Caco-2 (cell line): Measurements from ENCODE around the gene FAM9B. TPM values are rescaled to one million over a fixed set of nuclear protein-coding genes. Genes with fewer than 3 reads are reported as not detected.

Experiments used
- BruUV-seq: library from RNA; stranded (reverse); fragments of 400-500 nt; replicated peaks from 2 replicates; lab custom pipeline; 2021; lab: Mats Ljungman, UMichigan
- CTCF ChIA-PET: fragments of 300-600 bp; sonication (Branson Sonifier 250); formaldehyde crosslinking; loops from one replicate; lab custom pipeline; 2022; ENCODE audit warnings: antibody characterized with exemption; lab: Charles Lee
- POLR2A ChIA-PET: fragments of 300-600 bp; sonication (Branson Sonifier 250); formaldehyde crosslinking; loops from one replicate; lab custom pipeline; 2022; ENCODE audit warnings: antibody characterized with exemption; lab: Charles Lee
- DNase-seq, 2 experiments: peaks; one replicate each; pipeline versions ENCODE4 v3.0.0 to v3.0.0-alpha.2; 2020 to 2022
- H3K27me3 ChIP-seq: replicated peaks from 2 replicates; pipeline ENCODE4 v1.6.0; 2011; ENCODE audit warnings: low read length; ENCODE audit not compliant: control insufficient read depth, insufficient read depth
- H3K36me3 ChIP-seq: 2 replicates; pipeline ENCODE4 v1.5.1; 2011; ENCODE audit warnings: low read length; ENCODE audit not compliant: control insufficient read depth, insufficient read depth
- H3K4me1 ChIP-seq: fragments of 250-450 bp; sonication (Bioruptor Pico); 2 replicates; pipeline ENCODE4 v1.5.1; 2020; ENCODE audit warnings: mild to moderate bottlenecking
- H3K4me3 ChIP-seq: 2 replicates; pipeline ENCODE4 v1.5.1; 2011; ENCODE audit warnings: low read depth, mild to moderate bottlenecking, control low read depth, low read length
- H3K9me3 ChIP-seq: fragments of 250-450 bp; sonication (Bioruptor Pico); 2 replicates; pipeline ENCODE4 v1.5.1; 2020; ENCODE audit warnings: mild to moderate bottlenecking, moderate library complexity
- H3K27ac Mint-ChIP-seq: one replicate; pipeline ENCODE4 v1.8.0; 2022; ENCODE audit warnings: mixed read lengths; ENCODE audit not compliant: unreplicated experiment
- H3K27me3 Mint-ChIP-seq: one replicate; pipeline ENCODE4 v1.8.0; 2022; ENCODE audit warnings: mixed read lengths; ENCODE audit not compliant: insufficient read depth, unreplicated experiment
- H3K36me3 Mint-ChIP-seq: one replicate; pipeline ENCODE4 v1.8.0; 2022; ENCODE audit warnings: mild to moderate bottlenecking, mixed read lengths; ENCODE audit not compliant: insufficient read depth, unreplicated experiment
- H3K4me1 Mint-ChIP-seq: one replicate; pipeline ENCODE4 v1.8.0; 2022; ENCODE audit warnings: low read depth, mixed read lengths; ENCODE audit not compliant: unreplicated experiment
- H3K4me3 Mint-ChIP-seq: one replicate; pipeline ENCODE4 v1.8.0; 2022; ENCODE audit warnings: mild to moderate bottlenecking, moderate library complexity, mixed read lengths; ENCODE audit not compliant: unreplicated experiment
- H3K9me3 Mint-ChIP-seq: one replicate; pipeline ENCODE4 v1.8.0; 2022; ENCODE audit warnings: mixed read lengths; ENCODE audit not compliant: unreplicated experiment
- intact Hi-C: fragments of 100-400 bp; cut with micrococcal nuclease; formaldehyde crosslinking; loops from one replicate; pipeline ENCODE4 v1.10.0; 2022; ENCODE audit not compliant: unreplicated experiment
- total RNA-seq: library from RNA; stranded (reverse); gene quantifications from 2 replicates; pipeline ENCODE4 v1.2.3, GENCODE V29; 2022
- TF ChIP-seq, protein P1 (sequence below), 2 experiments: fragments of 200-600 bp in 1 of 2; IDR thresholded peaks; 1 replicate in 1 of 2; 2 replicates in 1 of 2; pipeline versions ENCODE4 v1.5.1 to v1.8.0; 2011 to 2022; ENCODE audit warnings: antibody characterized with exemption in 1 of 2, control low read depth in 1 of 2, inconsistent platforms in 1 of 2, low read depth in 1 of 2, low read length in 1 of 2, mild to moderate bottlenecking in 1 of 2, moderate library complexity in 1 of 2; ENCODE audit not compliant: insufficient read depth in 1 of 2, severe bottlenecking in 1 of 2, unreplicated experiment in 1 of 2

FAM9B gene
- total RNA-seq, 1 experiment from 2014 or later = not detected

- TF ChIP-seq, protein P1, sequence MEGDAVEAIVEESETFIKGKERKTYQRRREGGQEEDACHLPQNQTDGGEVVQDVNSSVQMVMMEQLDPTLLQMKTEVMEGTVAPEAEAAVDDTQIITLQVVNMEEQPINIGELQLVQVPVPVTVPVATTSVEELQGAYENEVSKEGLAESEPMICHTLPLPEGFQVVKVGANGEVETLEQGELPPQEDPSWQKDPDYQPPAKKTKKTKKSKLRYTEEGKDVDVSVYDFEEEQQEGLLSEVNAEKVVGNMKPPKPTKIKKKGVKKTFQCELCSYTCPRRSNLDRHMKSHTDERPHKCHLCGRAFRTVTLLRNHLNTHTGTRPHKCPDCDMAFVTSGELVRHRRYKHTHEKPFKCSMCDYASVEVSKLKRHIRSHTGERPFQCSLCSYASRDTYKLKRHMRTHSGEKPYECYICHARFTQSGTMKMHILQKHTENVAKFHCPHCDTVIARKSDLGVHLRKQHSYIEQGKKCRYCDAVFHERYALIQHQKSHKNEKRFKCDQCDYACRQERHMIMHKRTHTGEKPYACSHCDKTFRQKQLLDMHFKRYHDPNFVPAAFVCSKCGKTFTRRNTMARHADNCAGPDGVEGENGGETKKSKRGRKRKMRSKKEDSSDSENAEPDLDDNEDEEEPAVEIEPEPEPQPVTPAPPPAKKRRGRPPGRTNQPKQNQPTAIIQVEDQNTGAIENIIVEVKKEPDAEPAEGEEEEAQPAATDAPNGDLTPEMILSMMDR (IDR thresholded peaks at IDR 0.05; ENCODE audit: insufficient read depth in 1 of 2, low read depth in 1 of 2, low read length in 1 of 2, severe bottlenecking in 1 of 2, unreplicated experiment in 1 of 2) = no peak
- Histone ChIP-seq H3K4me3 (no peak overlapping the region), H3K36me3 (no peaks in the 10 kb centered on the region), H3K27me3 (no peaks in the 10 kb centered on the region), H3K9me3 (no peaks in the 10 kb centered on the region), H3K4me1 (no peaks in the 10 kb centered on the region)
- peaks cover 6% of the 10 kb centered on the region for H3K27me3 Mint-ChIP-seq
- ChIA-PET CTCF (no interaction called here), POLR2A (no interaction called here)
- BruUV-seq = no TSS peak
- H3K9me3 Mint-ChIP-seq = no peaks in the 10 kb centered on the region
- intact Hi-C loops = no loop called here
- H3K27ac Mint-ChIP-seq = no peak overlapping the region
- no peak overlapping the region for H3K4me3 Mint-ChIP-seq
- H3K4me1 Mint-ChIP-seq = no peaks in the 10 kb centered on the region
- DNase-seq = no peak
- no peaks in the 10 kb centered on the region for H3K36me3 Mint-ChIP-seq
Observed at GRCh38 chrX:9072281-9072680, 38.4 kb upstream of the FAM9B start.

GRCh38 chrX:9071031-9071650, 37.2 kb upstream of the FAM9B start:
- no TSS peak for BruUV-seq
- intact Hi-C loops = no loop called here
- H3K36me3 Mint-ChIP-seq = no peaks in the 10 kb centered on the region

DNA sequence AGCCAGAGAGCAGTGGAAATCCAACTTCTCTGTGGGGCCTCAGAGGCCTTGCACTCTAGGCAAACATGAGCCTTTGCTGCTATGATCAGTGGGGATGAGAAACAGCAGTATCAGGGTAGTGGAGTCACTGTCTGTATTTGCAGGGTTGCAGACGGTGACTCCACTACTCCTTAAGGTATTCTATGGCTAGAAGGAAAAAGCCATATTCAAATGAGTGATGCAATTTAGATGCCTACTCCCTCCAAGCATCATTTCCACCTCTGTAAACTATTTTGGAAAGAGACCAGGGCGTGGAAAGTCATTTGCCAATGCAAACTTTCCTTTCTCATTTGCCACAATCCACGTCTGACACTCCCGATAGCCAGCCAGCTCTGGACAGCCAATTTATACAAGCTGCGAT, 35.6 kb upstream of the FAM9B start:
- BruUV-seq = no TSS peak
- TF ChIP-seq, protein P1 (IDR thresholded peaks at IDR 0.05; ENCODE audit: insufficient read depth in 1 of 2, low read depth in 1 of 2, low read length in 1 of 2, severe bottlenecking in 1 of 2, unreplicated experiment in 1 of 2) = no peak
- ChIA-PET POLR2A (no interaction called here), CTCF (no interaction called here)
- no peaks in the 10 kb centered on the region for H3K9me3 Mint-ChIP-seq
- H3K4me1 Mint-ChIP-seq = no peaks in the 10 kb centered on the region
- H3K27ac Mint-ChIP-seq = no peak overlapping the region
- Histone ChIP-seq H3K4me1 (no peaks in the 10 kb centered on the region), H3K4me3 (no peak overlapping the region), H3K36me3 (no peaks in the 10 kb centered on the region), H3K9me3 (no peaks in the 10 kb centered on the region), H3K27me3 (no peaks in the 10 kb centered on the region)
- H3K4me3 Mint-ChIP-seq = no peak overlapping the region
- no peaks in the 10 kb centered on the region for H3K36me3 Mint-ChIP-seq
- peaks cover 5% of the 10 kb centered on the region for H3K27me3 Mint-ChIP-seq
- intact Hi-C loops = no loop called here
- no peak for DNase-seq

More at GRCh38 chrX:9071031-9071650, 37.2 kb upstream of the FAM9B start:
- Histone ChIP-seq H3K4me1 (no peaks in the 10 kb centered on the region), H3K27me3 (no peaks in the 10 kb centered on the region), H3K4me3 (no peak overlapping the region), H3K9me3 (no peaks in the 10 kb centered on the region), H3K36me3 (no peaks in the 10 kb centered on the region)
- POLR2A ChIA-PET = no interaction called here
- no peaks in the 10 kb centered on the region for H3K4me1 Mint-ChIP-seq
- H3K9me3 Mint-ChIP-seq = no peaks in the 10 kb centered on the region
- no peak overlapping the region for H3K27ac Mint-ChIP-seq
- H3K27me3 Mint-ChIP-seq = peaks cover 7% of the 10 kb centered on the region
- no peak overlapping the region for H3K4me3 Mint-ChIP-seq
- TF ChIP-seq, protein P1 (IDR thresholded peaks at IDR 0.05; ENCODE audit: insufficient read depth in 1 of 2, low read depth in 1 of 2, low read length in 1 of 2, severe bottlenecking in 1 of 2, unreplicated experiment in 1 of 2) = no peak
- no peak for DNase-seq
- CTCF ChIA-PET = no interaction called here
